GM19238 (cell line): ENCODE measurements around the gene PLEKHG2.

Experiments
- DNase-seq: peaks from one replicate; pipeline ENCODE4 v3.0.0; 2011; ENCODE audit warnings: low spot score; ENCODE audit not compliant: insufficient read length

The PLEKHG2 gene

GRCh38 chr19:39405958-39406655, 6.4 kb upstream of the PLEKHG2 start:
- no peak for DNase-seq

GRCh38 chr19:39406656-39407409, 5.6 kb upstream of the PLEKHG2 start, which contains the start of gene ZFP36:
TSS of gene ZFP36 (plus strand) at chr19:39406847. CDS start at chr19:39406905, 58 bp downstream.
- DNase-seq = no peak

GRCh38 chr19:39407410-39407659, 5.1 kb upstream of the PLEKHG2 start:
- DNase-seq = no peak

- DNase-seq = no peak
These were observed 4.6 kb upstream of the PLEKHG2 start for GRCh38 chr19:39407660-39408391.

- no peak for DNase-seq
These were observed 3.9 kb upstream of the PLEKHG2 start for GRCh38 chr19:39408392-39409207.

- DNase-seq = no peak
These were observed 3.1 kb upstream of the PLEKHG2 start for GRCh38 chr19:39409208-39410016.

- no peak for DNase-seq
These were observed 2.2 kb upstream of the PLEKHG2 start for GRCh38 chr19:39410017-39410830.

- no peak for DNase-seq
These were observed 1.7 kb upstream of the PLEKHG2 start for GRCh38 chr19:39410831-39411080.

GRCh38 chr19:39411081-39411831, 1.2 kb upstream of the PLEKHG2 start:
- DNase-seq = no peak

- DNase-seq = no peak
These were observed 703 bp upstream of the PLEKHG2 start for GRCh38 chr19:39411832-39412099.

- no peak for DNase-seq
These were observed 400 bp downstream of the PLEKHG2 start for GRCh38 chr19:39412867-39413271.

- DNase-seq = no peak
These were observed 922 bp downstream of the PLEKHG2 start for GRCh38 chr19:39413272-39413910.

GRCh38 chr19:39413911-39414608, 1.6 kb downstream of the PLEKHG2 start:
- no peak for DNase-seq

- no peak for DNase-seq
These were observed 2.9 kb downstream of the PLEKHG2 start for GRCh38 chr19:39415111-39416046.

GRCh38 chr19:39416152-39417120, 4.0 kb downstream of the PLEKHG2 start:
- DNase-seq = no peak

GRCh38 chr19:39417463-39418181, 5.2 kb downstream of the PLEKHG2 start:
- no peak for DNase-seq
